Tibial nerve (tissue), 4 donors: ENCODE data around the gene TMED6. TPM values are rescaled to one million over a fixed set of nuclear protein-coding genes. Genes with fewer than 3 reads are reported as not detected.

Experiments
- DNase-seq, 2 donors: peaks; one replicate each; pipeline ENCODE4 v3.0.0-alpha.2; 2019; ENCODE audit warnings: low spot score in 2 of 2
- H3K27ac ChIP-seq, 4 donors: fragments of 200-600 bp; sonication (generic) in 3 of 4; one replicate each; pipeline ENCODE4 v1.5.1; 2017 to 2019; ENCODE audit warnings: mild to moderate bottlenecking in 1 of 4
- H3K27me3 ChIP-seq, 2 donors: fragments of 200-600 bp; sonication (generic) in 1 of 2; one replicate each; pipeline versions ENCODE4 v1.5.1 to v1.6.0; 2017 to 2019
- H3K36me3 ChIP-seq, 3 donors: fragments of 200-600 bp; sonication (generic); one replicate each; pipeline ENCODE4 v1.5.1; 2018 to 2019
- H3K4me1 ChIP-seq, 4 donors: fragments of 200-600 bp; sonication (generic) in 3 of 4; one replicate each; pipeline ENCODE4 v1.5.1; 2017 to 2019
- H3K4me3 ChIP-seq, 4 donors: fragments of 200-600 bp; sonication (generic) in 3 of 4; one replicate each; pipeline ENCODE4 v1.5.1; 2017 to 2019; ENCODE audit warnings: mild to moderate bottlenecking in 1 of 4, moderate library complexity in 1 of 4
- H3K9me3 ChIP-seq, 4 donors: fragments of 200-600 bp; sonication (generic) in 3 of 4; one replicate each; pipeline ENCODE4 v1.5.1; 2017 to 2019
- EP300 ChIP-seq, 2 donors: sonication (generic); formaldehyde crosslinking; IDR thresholded peaks; one replicate each; pipeline ENCODE4 v1.6.1; 2017; ENCODE audit warnings: antibody characterized with exemption in 2 of 2, mild to moderate bottlenecking in 1 of 2
- POLR2A ChIP-seq, 2 donors: fragments of 450-650 bp; IDR thresholded peaks; one replicate each; pipeline ENCODE4 v1.6.1; 2017; ENCODE audit warnings: antibody characterized with exemption in 2 of 2, mild to moderate bottlenecking in 2 of 2, moderate library complexity in 2 of 2
- WGBS, 2 donors: methylation state at CpG; one replicate each; pipeline ENCODE4 v1.1.5; 2018; 5-methylcytosine and 5-hydroxymethylcytosine counted together
- total RNA-seq, 4 donors: library from RNA; depleted of rRNA; stranded (reverse); fragments of >200 nt; gene quantifications; one replicate each; pipeline ENCODE4 v1.1.0, GENCODE V29; 2016
- TF ChIP-seq, protein P1 (sequence below), 5 experiments: fragments of 200-600 bp in 3 of 5; fragments of 450-650 bp in 2 of 5; sonication (generic) in 3 of 5; IDR thresholded peaks; one replicate each; pipeline ENCODE4 v1.5.1; 2016 to 2019; ENCODE audit warnings: antibody characterized with exemption in 5 of 5, mild to moderate bottlenecking in 3 of 5, moderate library complexity in 2 of 5

The TMED6 gene
- total RNA-seq, 4 donors from 2014 or later: not detected

DNA sequence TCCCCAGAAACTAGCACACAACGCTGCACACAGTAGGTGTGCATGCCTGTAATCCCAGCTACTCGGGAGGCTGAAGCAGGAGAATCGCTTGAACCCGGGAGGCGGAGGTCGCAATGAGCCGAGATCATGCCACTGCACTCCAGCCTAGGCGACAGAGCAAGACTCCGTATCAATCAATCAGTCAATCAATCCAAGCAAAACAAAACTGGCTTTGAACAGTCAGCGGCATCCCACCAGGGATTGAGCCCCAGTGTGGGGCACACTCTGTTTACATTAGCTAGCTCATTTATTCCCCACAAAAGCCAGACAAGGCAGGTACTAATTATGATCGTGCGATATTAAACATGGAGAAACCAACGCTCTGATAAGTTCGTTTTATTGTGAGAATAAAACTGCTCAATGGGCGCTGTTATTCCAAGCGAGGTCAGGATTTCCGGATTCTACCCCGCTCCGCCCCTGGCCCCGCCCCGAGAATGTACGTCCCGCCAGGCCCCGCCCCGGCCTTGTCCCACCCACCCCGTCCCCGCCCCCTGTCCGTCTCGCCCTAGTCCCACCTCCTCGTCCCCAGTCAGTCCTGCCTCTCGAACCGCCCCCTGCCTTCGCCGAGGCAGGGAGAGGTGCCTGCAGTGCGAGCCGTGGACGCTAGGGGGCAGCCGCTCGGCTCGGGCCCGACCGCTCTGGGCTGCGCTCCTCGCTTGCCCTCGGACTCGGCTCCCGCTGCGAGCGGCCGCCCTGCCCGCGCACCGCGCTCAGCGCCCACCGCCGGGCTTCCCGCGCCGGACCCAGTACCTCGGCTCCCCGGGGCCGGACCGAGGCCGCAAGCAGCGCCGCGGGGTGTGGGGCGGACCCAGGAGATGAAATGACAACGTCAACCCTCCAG lies 40.7 kb downstream of the TMED6 start, which contains the start of gene VPS4A:
TSS of gene VPS4A (plus strand) at position 698 of the 880 bp plus-strand sequence. CDS start at position 860, 162 bp downstream.
- TF ChIP-seq EP300 (IDR thresholded peaks at IDR 0.05) (peak in 1 of 2 donors; percentile 61), POLR2A (IDR thresholded peaks at IDR 0.05) (peak; percentile 21 to 62)
- TF ChIP-seq, protein P1, sequence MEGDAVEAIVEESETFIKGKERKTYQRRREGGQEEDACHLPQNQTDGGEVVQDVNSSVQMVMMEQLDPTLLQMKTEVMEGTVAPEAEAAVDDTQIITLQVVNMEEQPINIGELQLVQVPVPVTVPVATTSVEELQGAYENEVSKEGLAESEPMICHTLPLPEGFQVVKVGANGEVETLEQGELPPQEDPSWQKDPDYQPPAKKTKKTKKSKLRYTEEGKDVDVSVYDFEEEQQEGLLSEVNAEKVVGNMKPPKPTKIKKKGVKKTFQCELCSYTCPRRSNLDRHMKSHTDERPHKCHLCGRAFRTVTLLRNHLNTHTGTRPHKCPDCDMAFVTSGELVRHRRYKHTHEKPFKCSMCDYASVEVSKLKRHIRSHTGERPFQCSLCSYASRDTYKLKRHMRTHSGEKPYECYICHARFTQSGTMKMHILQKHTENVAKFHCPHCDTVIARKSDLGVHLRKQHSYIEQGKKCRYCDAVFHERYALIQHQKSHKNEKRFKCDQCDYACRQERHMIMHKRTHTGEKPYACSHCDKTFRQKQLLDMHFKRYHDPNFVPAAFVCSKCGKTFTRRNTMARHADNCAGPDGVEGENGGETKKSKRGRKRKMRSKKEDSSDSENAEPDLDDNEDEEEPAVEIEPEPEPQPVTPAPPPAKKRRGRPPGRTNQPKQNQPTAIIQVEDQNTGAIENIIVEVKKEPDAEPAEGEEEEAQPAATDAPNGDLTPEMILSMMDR (IDR thresholded peaks at IDR 0.05): peak; percentile 93 to 99 (median 97)
- H3K4me3 ChIP-seq: peak within 1 kb of the TSS; percentile 60 to 90 (median 84)
- WGBS, 2 donors: 14 to 16% methylated on average over 41 of the region's 70 CpGs
- H3K27me3 ChIP-seq: no peaks in the 10 kb centered on the region
- H3K4me1 ChIP-seq: peaks cover 3 to 47% (median 24%) of the 10 kb centered on the region in 4 donors
- H3K9me3 ChIP-seq: no peaks in the 10 kb centered on the region
- peak; percentile 91 to 95 for DNase-seq
- peak within 1 kb of the TSS; percentile 59 to 93 (median 88) for H3K27ac ChIP-seq
- H3K36me3 ChIP-seq: peaks cover 0 to 29% (median 2%) of the 10 kb centered on the region in 3 donors

DNA sequence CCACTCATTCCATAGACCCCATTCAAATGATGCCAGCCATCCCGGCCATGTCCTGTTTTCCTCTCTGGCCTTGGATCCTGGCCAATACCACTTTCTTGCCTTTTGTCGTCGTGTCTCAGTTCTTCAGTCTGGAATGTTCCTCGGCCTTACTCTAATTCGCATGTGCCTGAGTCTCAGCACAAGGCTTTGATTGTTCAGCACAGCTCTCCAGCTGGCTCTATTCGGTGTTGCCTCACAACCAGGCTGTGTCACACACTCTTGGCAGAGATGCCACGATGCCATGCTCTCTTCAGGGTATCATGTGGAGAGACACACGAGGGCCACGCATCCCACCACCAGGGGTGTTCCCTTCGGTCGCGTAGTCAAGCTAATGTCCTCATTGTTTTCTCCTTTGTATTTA lies 42.3 kb downstream of the TMED6 start:
- Histone ChIP-seq H3K9me3 (no peaks in the 10 kb centered on the region), H3K27me3 (no peaks in the 10 kb centered on the region), H3K4me1 (peaks cover 3 to 31% (median 19%) of the 10 kb centered on the region in 4 donors), H3K27ac (peak overlapping the region; percentile 44 to 91 (median 72)), H3K36me3 (peaks cover 0 to 19% (median 0%) of the 10 kb centered on the region in 3 donors), H3K4me3 (no peak overlapping the region)
- DNase-seq: peak in 1 of 2 donors; percentile 29
- WGBS, 2 donors: 46 to 49% methylated on average over 12 of the region's 12 CpGs
- TF ChIP-seq, protein P1 (IDR thresholded peaks at IDR 0.05): no peak
- peak; percentile 45 to 89 for TF ChIP-seq EP300 (IDR thresholded peaks at IDR 0.05)

DNA sequence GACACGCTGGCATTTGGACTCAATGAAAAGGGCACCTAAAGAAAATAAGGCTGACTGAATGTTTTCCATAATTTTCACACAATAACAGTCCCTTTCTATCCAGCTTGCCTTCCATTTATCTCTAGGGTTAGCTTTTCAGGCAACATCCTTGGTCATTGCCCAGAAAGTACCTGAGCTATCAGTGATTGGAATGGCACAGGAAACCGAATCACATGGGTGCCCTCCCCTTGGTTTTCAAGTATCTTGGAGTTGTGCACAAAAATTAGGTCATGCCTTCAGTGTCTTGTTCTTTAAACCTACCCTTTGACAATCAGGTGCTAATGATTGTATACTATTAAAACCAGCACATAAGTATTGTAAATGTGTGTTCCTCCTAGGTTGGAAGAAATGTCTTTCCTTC lies 43.7 kb downstream of the TMED6 start:
- WGBS, 2 donors: 91 to 94% methylated on average over 2 of the region's 2 CpGs
- DNase-seq: no peak

DNA sequence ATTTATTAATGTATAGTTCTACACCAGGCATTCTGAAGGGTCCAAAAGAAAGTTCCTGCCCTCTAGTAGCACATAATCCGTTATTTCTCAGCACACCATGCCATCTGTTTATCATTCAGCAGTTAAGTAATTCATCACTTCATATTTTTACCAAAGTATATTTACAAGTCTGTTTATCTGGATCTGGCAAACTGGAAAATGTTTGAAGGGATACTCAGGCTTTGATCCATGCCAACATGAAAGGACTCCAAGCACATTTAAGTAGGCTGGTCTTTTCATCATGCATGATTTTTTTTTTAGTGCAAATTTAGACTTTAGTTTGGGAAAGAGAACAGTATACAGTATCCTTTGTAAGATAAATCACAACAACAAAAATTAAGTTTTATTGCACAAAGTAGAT lies 44.5 kb downstream of the TMED6 start:
- Histone ChIP-seq H3K9me3 (no peaks in the 10 kb centered on the region), H3K36me3 (peaks cover 0 to 6% (median 0%) of the 10 kb centered on the region in 3 donors), H3K27ac (no peak overlapping the region), H3K4me1 (peaks cover 0 to 13% (median 9%) of the 10 kb centered on the region in 4 donors), H3K4me3 (no peak overlapping the region), H3K27me3 (no peaks in the 10 kb centered on the region)
- no peak for DNase-seq
- TF ChIP-seq, protein P1 (IDR thresholded peaks at IDR 0.05): no peak
- no peak for TF ChIP-seq POLR2A (IDR thresholded peaks at IDR 0.05)
- TF ChIP-seq EP300 (IDR thresholded peaks at IDR 0.05): no peak
- WGBS, 2 donors: 77 to 79% methylated on average over 1 of the region's 1 CpG

More for the DNA sequence above, 43.7 kb downstream of the TMED6 start:
- Histone ChIP-seq H3K4me1 (peaks cover 3 to 20% (median 16%) of the 10 kb centered on the region in 4 donors), H3K36me3 (peaks cover 0 to 6% (median 0%) of the 10 kb centered on the region in 3 donors), H3K4me3 (no peak overlapping the region), H3K27me3 (no peaks in the 10 kb centered on the region), H3K27ac (no peak overlapping the region), H3K9me3 (no peaks in the 10 kb centered on the region)
- TF ChIP-seq, protein P1 (IDR thresholded peaks at IDR 0.05): no peak
- TF ChIP-seq POLR2A (IDR thresholded peaks at IDR 0.05) (no peak), EP300 (IDR thresholded peaks at IDR 0.05) (no peak)

DNA sequence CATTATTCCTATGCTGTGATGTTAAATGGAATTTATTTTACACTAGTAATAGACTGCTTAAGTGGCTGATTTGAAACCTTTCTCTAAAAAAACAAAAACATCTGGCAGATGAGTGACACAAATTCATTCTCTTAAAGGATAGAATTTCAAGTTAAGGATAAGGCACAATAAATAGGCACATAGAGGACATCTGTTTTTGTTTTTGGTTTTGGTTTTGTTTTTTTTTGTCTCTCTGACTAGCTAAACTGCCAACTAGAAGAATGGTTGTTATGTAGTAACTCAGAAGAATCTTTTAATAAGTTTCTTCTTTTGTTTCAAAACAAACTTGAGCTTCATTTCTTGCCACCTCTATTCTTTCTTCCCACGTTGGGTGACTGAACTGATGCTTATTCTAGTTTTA lies 45.6 kb downstream of the TMED6 start:
- DNase-seq: no peak
- Histone ChIP-seq H3K27me3 (no peaks in the 10 kb centered on the region), H3K27ac (no peak overlapping the region), H3K36me3 (peaks cover 0 to 16% (median 0%) of the 10 kb centered on the region in 3 donors), H3K4me3 (no peak overlapping the region), H3K4me1 (peaks cover 0 to 10% (median 5%) of the 10 kb centered on the region in 4 donors), H3K9me3 (no peaks in the 10 kb centered on the region)
- WGBS, 2 donors: 36 to 59% methylated on average over 1 of the region's 1 CpG
- TF ChIP-seq EP300 (IDR thresholded peaks at IDR 0.05) (no peak), POLR2A (IDR thresholded peaks at IDR 0.05) (no peak)
- TF ChIP-seq, protein P1 (IDR thresholded peaks at IDR 0.05): no peak
